WTC11 (cell line): ENCODE data around the gene DAPK1.

ENCODE experiments used
- CREM ChIP-seq: sonication (generic); formaldehyde crosslinking; IDR thresholded peaks from 2 replicates; pipeline ENCODE4 v1.8.1; 2022; ENCODE audit warnings: mild to moderate bottlenecking, missing genetic modification reagents, moderate library complexity
- ESRRA ChIP-seq: sonication (generic); formaldehyde crosslinking; IDR thresholded peaks from 2 replicates; pipeline ENCODE4 v1.8.1; 2022; ENCODE audit warnings: mild to moderate bottlenecking, missing genetic modification reagents, borderline replicate concordance
- NR1H2 ChIP-seq: sonication (generic); formaldehyde crosslinking; IDR thresholded peaks from 2 replicates; pipeline ENCODE4 v1.9.0; 2021; ENCODE audit warnings: mild to moderate bottlenecking, moderate library complexity, missing genetic modification reagents
- OVOL2 ChIP-seq: fragments of 250-450 bp; sonication (Bioruptor Pico); IDR thresholded peaks from 2 replicates; pipeline ENCODE4 v1.9.0; 2021; ENCODE audit warnings: mild to moderate bottlenecking, borderline replicate concordance
- TF ChIP-seq, protein P1 (sequence below): fragments of 200-600 bp; IDR thresholded peaks from 2 replicates; pipeline ENCODE4 v1.8.0; 2022; ENCODE audit warnings: antibody characterized with exemption
- TF ChIP-seq, protein P2 (sequence below): sonication (generic); formaldehyde crosslinking; IDR thresholded peaks from 2 replicates; pipeline ENCODE4 v1.8.0; 2022; ENCODE audit warnings: missing genetic modification reagents
- TF ChIP-seq, protein P3 (sequence below): sonication (generic); formaldehyde crosslinking; IDR thresholded peaks from 2 replicates; pipeline ENCODE4 v1.8.0; 2022; ENCODE audit warnings: mild to moderate bottlenecking, missing genetic modification reagents
- TF ChIP-seq, protein P4 (sequence below): fragments of 250-450 bp; sonication (Bioruptor Pico); IDR thresholded peaks from 2 replicates; pipeline ENCODE4 v1.9.0; 2021; ENCODE audit warnings: moderate library complexity, mild to moderate bottlenecking, inconsistent platforms, borderline replicate concordance
- TF ChIP-seq, protein P5 (sequence below): sonication (generic); formaldehyde crosslinking; IDR thresholded peaks from 2 replicates; pipeline ENCODE4 v1.8.1; 2023; ENCODE audit warnings: mild to moderate bottlenecking, missing genetic modification reagents, borderline replicate concordance
- TF ChIP-seq, protein P6 (sequence below): sonication (generic); formaldehyde crosslinking; IDR thresholded peaks from 2 replicates; pipeline ENCODE4 v1.8.1; 2022; ENCODE audit warnings: low read depth, missing genetic modification reagents, borderline replicate concordance

DNA sequence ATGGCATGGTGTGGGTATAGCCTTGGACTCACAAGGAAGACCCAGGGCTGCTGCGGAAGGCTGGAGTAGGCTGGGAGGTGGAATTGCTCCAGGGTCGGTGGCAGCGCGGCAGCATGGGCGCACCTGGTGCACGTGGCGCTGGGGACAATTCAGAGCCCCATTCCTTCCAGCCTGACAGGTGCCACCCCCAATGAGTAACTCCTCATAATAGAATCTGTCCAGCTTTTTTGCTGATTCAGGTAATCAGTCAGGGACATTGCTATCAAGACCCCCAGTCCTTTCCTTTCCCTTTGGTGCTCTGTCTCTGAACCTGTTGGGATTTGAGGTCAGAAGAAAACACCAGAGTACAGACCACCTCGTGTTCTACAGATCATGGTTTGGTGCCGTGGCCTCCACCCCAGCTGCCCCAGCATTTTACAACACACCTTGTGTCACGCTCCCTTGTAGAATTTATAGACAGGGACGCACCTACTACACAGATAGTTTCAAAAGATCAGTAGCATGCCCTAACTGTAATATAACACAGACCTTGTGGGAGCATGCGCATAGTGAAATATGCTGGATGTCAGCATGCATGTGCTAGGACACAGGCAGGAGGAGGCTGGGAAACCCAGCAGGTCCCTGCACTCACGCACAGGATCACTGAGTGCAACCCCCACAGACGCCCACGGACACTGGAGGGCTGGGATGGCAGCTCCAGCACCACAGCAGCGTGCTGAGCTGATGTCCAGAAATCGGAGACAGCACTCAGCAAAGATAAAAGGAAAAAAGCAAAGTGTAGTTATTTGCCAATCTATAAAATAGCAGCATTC is 180.3 kb downstream of the DAPK1 start:
- TF ChIP-seq, protein P1, sequence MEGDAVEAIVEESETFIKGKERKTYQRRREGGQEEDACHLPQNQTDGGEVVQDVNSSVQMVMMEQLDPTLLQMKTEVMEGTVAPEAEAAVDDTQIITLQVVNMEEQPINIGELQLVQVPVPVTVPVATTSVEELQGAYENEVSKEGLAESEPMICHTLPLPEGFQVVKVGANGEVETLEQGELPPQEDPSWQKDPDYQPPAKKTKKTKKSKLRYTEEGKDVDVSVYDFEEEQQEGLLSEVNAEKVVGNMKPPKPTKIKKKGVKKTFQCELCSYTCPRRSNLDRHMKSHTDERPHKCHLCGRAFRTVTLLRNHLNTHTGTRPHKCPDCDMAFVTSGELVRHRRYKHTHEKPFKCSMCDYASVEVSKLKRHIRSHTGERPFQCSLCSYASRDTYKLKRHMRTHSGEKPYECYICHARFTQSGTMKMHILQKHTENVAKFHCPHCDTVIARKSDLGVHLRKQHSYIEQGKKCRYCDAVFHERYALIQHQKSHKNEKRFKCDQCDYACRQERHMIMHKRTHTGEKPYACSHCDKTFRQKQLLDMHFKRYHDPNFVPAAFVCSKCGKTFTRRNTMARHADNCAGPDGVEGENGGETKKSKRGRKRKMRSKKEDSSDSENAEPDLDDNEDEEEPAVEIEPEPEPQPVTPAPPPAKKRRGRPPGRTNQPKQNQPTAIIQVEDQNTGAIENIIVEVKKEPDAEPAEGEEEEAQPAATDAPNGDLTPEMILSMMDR = no peak
- TF ChIP-seq, protein P2, sequence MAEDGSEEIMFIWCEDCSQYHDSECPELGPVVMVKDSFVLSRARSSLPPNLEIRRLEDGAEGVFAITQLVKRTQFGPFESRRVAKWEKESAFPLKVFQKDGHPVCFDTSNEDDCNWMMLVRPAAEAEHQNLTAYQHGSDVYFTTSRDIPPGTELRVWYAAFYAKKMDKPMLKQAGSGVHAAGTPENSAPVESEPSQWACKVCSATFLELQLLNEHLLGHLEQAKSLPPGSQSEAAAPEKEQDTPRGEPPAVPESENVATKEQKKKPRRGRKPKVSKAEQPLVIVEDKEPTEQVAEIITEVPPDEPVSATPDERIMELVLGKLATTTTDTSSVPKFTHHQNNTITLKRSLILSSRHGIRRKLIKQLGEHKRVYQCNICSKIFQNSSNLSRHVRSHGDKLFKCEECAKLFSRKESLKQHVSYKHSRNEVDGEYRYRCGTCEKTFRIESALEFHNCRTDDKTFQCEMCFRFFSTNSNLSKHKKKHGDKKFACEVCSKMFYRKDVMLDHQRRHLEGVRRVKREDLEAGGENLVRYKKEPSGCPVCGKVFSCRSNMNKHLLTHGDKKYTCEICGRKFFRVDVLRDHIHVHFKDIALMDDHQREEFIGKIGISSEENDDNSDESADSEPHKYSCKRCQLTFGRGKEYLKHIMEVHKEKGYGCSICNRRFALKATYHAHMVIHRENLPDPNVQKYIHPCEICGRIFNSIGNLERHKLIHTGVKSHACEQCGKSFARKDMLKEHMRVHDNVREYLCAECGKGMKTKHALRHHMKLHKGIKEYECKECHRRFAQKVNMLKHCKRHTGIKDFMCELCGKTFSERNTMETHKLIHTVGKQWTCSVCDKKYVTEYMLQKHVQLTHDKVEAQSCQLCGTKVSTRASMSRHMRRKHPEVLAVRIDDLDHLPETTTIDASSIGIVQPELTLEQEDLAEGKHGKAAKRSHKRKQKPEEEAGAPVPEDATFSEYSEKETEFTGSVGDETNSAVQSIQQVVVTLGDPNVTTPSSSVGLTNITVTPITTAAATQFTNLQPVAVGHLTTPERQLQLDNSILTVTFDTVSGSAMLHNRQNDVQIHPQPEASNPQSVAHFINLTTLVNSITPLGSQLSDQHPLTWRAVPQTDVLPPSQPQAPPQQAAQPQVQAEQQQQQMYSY (CRISPR knock-in tag) = no peak
- TF ChIP-seq, protein P3, sequence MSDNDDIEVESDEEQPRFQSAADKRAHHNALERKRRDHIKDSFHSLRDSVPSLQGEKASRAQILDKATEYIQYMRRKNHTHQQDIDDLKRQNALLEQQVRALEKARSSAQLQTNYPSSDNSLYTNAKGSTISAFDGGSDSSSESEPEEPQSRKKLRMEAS = no peak
- TF ChIP-seq, protein P4, sequence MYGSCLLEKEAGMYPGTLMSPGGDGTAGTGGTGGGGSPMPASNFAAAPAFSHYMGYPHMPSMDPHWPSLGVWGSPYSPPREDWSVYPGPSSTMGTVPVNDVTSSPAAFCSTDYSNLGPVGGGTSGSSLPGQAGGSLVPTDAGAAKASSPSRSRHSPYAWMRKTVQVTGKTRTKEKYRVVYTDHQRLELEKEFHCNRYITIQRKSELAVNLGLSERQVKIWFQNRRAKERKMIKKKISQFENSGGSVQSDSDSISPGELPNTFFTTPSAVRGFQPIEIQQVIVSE = no peak
- TF ChIP-seq OVOL2 (CRISPR knock-in tag) (no peak), ESRRA (CRISPR knock-in tag) (no peak), CREM (CRISPR knock-in tag) (no peak), NR1H2 (no peak)
- TF ChIP-seq, protein P5, sequence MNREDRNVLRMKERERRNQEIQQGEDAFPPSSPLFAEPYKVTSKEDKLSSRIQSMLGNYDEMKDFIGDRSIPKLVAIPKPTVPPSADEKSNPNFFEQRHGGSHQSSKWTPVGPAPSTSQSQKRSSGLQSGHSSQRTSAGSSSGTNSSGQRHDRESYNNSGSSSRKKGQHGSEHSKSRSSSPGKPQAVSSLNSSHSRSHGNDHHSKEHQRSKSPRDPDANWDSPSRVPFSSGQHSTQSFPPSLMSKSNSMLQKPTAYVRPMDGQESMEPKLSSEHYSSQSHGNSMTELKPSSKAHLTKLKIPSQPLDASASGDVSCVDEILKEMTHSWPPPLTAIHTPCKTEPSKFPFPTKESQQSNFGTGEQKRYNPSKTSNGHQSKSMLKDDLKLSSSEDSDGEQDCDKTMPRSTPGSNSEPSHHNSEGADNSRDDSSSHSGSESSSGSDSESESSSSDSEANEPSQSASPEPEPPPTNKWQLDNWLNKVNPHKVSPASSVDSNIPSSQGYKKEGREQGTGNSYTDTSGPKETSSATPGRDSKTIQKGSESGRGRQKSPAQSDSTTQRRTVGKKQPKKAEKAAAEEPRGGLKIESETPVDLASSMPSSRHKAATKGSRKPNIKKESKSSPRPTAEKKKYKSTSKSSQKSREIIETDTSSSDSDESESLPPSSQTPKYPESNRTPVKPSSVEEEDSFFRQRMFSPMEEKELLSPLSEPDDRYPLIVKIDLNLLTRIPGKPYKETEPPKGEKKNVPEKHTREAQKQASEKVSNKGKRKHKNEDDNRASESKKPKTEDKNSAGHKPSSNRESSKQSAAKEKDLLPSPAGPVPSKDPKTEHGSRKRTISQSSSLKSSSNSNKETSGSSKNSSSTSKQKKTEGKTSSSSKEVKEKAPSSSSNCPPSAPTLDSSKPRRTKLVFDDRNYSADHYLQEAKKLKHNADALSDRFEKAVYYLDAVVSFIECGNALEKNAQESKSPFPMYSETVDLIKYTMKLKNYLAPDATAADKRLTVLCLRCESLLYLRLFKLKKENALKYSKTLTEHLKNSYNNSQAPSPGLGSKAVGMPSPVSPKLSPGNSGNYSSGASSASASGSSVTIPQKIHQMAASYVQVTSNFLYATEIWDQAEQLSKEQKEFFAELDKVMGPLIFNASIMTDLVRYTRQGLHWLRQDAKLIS (CRISPR knock-in tag) = no peak
- TF ChIP-seq, protein P6, sequence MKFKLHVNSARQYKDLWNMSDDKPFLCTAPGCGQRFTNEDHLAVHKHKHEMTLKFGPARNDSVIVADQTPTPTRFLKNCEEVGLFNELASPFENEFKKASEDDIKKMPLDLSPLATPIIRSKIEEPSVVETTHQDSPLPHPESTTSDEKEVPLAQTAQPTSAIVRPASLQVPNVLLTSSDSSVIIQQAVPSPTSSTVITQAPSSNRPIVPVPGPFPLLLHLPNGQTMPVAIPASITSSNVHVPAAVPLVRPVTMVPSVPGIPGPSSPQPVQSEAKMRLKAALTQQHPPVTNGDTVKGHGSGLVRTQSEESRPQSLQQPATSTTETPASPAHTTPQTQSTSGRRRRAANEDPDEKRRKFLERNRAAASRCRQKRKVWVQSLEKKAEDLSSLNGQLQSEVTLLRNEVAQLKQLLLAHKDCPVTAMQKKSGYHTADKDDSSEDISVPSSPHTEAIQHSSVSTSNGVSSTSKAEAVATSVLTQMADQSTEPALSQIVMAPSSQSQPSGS = no peak
